A673 (cell line): ENCODE measurements around the gene TIAM1. TPM values are rescaled to one million over a fixed set of nuclear protein-coding genes. Genes with fewer than 3 reads are reported as not detected.

ENCODE experiments used
- BruUV-seq: library from RNA; stranded (reverse); fragments of 400-500 nt; replicated peaks from 2 replicates; lab custom pipeline; 2021; lab: Mats Ljungman, UMichigan
- CTCF ChIA-PET: fragments of 300-600 bp; sonication (Branson Sonifier 250); formaldehyde crosslinking; loops from one replicate; lab custom pipeline; 2022; ENCODE audit warnings: antibody characterized with exemption; lab: Charles Lee
- POLR2A ChIA-PET: fragments of 300-600 bp; sonication (Branson Sonifier 250); formaldehyde crosslinking; loops from one replicate; lab custom pipeline; 2022; ENCODE audit warnings: antibody characterized with exemption; ENCODE audit not compliant: low non-redundant PET; lab: Charles Lee
- DNase-seq: peaks from one replicate; pipeline ENCODE4 v3.0.0-alpha.2; 2015; ENCODE audit warnings: low spot score
- H3K27ac ChIP-seq: fragments of 200-600 bp; sonication (generic); 2 replicates; pipeline ENCODE4 v1.5.1; 2016; ENCODE audit warnings: mixed run types, low read depth, mild to moderate bottlenecking, mixed read lengths, antibody characterized with exemption, low read length; ENCODE audit not compliant: poor library complexity, severe bottlenecking
- H3K27me3 ChIP-seq: fragments of 200-600 bp; sonication (generic); replicated peaks from 2 replicates; pipeline ENCODE4 v1.6.1; 2017; ENCODE audit warnings: mixed run types, low read depth, mild to moderate bottlenecking, mixed read lengths, antibody characterized with exemption, low read length; ENCODE audit not compliant: insufficient read depth, poor library complexity
- H3K36me3 ChIP-seq: fragments of 200-600 bp; sonication (generic); 2 replicates; pipeline ENCODE4 v1.6.1; 2016; ENCODE audit warnings: mixed run types, mild to moderate bottlenecking, mixed read lengths, antibody characterized with exemption, low read length; ENCODE audit not compliant: insufficient read depth, poor library complexity, severe bottlenecking
- H3K4me1 ChIP-seq: fragments of 200-600 bp; sonication (generic); 2 replicates; pipeline ENCODE4 v1.6.1; 2017; ENCODE audit warnings: mixed run types, mild to moderate bottlenecking, mixed read lengths, antibody characterized with exemption, low read length; ENCODE audit not compliant: insufficient read depth, poor library complexity, severe bottlenecking
- H3K4me3 ChIP-seq: fragments of 200-600 bp; sonication (generic); 2 replicates; pipeline ENCODE4 v1.5.1; 2016; ENCODE audit warnings: low read depth, mixed run types, mild to moderate bottlenecking, mixed read lengths, low read length; ENCODE audit not compliant: poor library complexity, severe bottlenecking
- H3K9me3 ChIP-seq: fragments of 200-600 bp; sonication (generic); 2 replicates; pipeline ENCODE4 v1.6.1; 2016; ENCODE audit warnings: mixed run types, low read depth, mild to moderate bottlenecking, mixed read lengths, antibody characterized with exemption, low read length; ENCODE audit not compliant: poor library complexity, severe bottlenecking
- CTCF ChIP-seq: fragments of 300-800, 200-600 bp; sonication (generic); conservative IDR thresholded peaks from 2 replicates; pipeline ENCODE4 v1.5.1; 2017; ENCODE audit warnings: low read depth, mild to moderate bottlenecking, antibody characterized with exemption, low read length, moderate library complexity, mixed read lengths
- EZH2 ChIP-seq: fragments of 200-600 bp; sonication (generic); IDR thresholded peaks from 2 replicates; pipeline ENCODE4 v1.6.1; 2017; ENCODE audit warnings: borderline replicate concordance, low read depth, mild to moderate bottlenecking, mixed read lengths, antibody characterized with exemption, low read length; ENCODE audit not compliant: poor library complexity, severe bottlenecking
- intact Hi-C: fragments of 100-400 bp; cut with micrococcal nuclease; formaldehyde crosslinking; loops from one replicate; pipeline ENCODE4 v1.10.0; 2022; ENCODE audit not compliant: unreplicated experiment
- total RNA-seq: library from RNA; stranded (reverse); gene quantifications from 2 replicates; pipeline ENCODE4 v1.2.3, GENCODE V29; 2021

The TIAM1 gene
- total RNA-seq, 1 experiment from 2014 or later: 9.6 TPM

DNA sequence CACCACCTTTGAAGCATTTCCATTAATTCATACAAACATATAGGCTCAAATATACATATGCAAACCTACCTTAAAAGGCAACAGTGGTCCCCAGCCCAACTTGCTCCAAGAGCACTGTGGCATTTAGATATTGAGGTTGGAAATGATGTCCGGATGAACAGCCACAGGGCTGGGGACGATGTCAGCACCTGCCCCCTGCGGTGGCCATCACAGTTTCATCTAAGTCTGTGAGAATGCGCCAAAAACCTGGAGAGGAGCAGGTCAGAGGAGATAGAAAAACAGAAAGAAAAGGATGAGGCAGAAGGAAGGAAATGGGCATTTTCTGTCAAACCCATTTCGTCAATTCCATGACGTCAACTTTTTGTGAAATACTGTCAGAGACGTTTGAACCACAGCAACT lies 67.4 kb downstream of the TIAM1 start:
- intact Hi-C loops: no loop called here
- CTCF ChIA-PET: no interaction called here
- POLR2A ChIA-PET: no interaction called here

GRCh38 chr21:31275901-31276300 lies 68.2 kb downstream of the TIAM1 start:
- BruUV-seq: no TSS peak
- DNase-seq: no peak
- POLR2A ChIA-PET: no interaction called here
- no peaks in the 10 kb centered on the region for H3K27me3 ChIP-seq
- H3K4me1 ChIP-seq: no peaks in the 10 kb centered on the region
- no peak overlapping the region for H3K4me3 ChIP-seq
- no peak for TF ChIP-seq CTCF
- TF ChIP-seq EZH2: no peak
- H3K36me3 ChIP-seq: no peaks in the 10 kb centered on the region
- no peak overlapping the region for H3K27ac ChIP-seq
- intact Hi-C loops: no loop called here
- CTCF ChIA-PET: no interaction called here
- H3K9me3 ChIP-seq: no peaks in the 10 kb centered on the region

More for the DNA sequence above, 67.4 kb downstream of the TIAM1 start:
- no TSS peak for BruUV-seq
- DNase-seq: no peak
- no peak for TF ChIP-seq EZH2
- no peak for TF ChIP-seq CTCF
- H3K4me3 ChIP-seq: no peak overlapping the region
- H3K9me3 ChIP-seq: no peaks in the 10 kb centered on the region
- no peaks in the 10 kb centered on the region for H3K4me1 ChIP-seq
- H3K36me3 ChIP-seq: no peaks in the 10 kb centered on the region
- no peaks in the 10 kb centered on the region for H3K27me3 ChIP-seq
- no peak overlapping the region for H3K27ac ChIP-seq

GRCh38 chr21:31273278-31273677 lies 70.8 kb downstream of the TIAM1 start:
- DNase-seq: no peak
- intact Hi-C loops: no loop called here
- Histone ChIP-seq H3K27me3 (no peaks in the 10 kb centered on the region), H3K27ac (no peak overlapping the region), H3K4me3 (no peak overlapping the region), H3K9me3 (no peaks in the 10 kb centered on the region), H3K36me3 (no peaks in the 10 kb centered on the region), H3K4me1 (no peaks in the 10 kb centered on the region)
- no peak for TF ChIP-seq EZH2
- TF ChIP-seq CTCF: no peak
- CTCF ChIA-PET: no interaction called here
- BruUV-seq: no TSS peak
- POLR2A ChIA-PET: no interaction called here
